GM12892 (cell line): ENCODE results near the gene MPHOSPH9.

ENCODE experiments used
- POLR2A ChIP-seq: IDR thresholded peaks from 2 replicates; pipeline ENCODE4 v1.6.1; 2011; ENCODE audit warnings: low read depth, low read length, control low read depth
- POLR2AphosphoS5 ChIP-seq: IDR thresholded peaks from 2 replicates; pipeline ENCODE4 v1.6.1; 2011; ENCODE audit warnings: low read depth, low read length, control low read depth
- TAF1 ChIP-seq: IDR thresholded peaks from 2 replicates; pipeline ENCODE4 v1.6.1; 2011; ENCODE audit warnings: low read depth, mild to moderate bottlenecking, control low read depth, low read length, borderline replicate concordance

DNA sequence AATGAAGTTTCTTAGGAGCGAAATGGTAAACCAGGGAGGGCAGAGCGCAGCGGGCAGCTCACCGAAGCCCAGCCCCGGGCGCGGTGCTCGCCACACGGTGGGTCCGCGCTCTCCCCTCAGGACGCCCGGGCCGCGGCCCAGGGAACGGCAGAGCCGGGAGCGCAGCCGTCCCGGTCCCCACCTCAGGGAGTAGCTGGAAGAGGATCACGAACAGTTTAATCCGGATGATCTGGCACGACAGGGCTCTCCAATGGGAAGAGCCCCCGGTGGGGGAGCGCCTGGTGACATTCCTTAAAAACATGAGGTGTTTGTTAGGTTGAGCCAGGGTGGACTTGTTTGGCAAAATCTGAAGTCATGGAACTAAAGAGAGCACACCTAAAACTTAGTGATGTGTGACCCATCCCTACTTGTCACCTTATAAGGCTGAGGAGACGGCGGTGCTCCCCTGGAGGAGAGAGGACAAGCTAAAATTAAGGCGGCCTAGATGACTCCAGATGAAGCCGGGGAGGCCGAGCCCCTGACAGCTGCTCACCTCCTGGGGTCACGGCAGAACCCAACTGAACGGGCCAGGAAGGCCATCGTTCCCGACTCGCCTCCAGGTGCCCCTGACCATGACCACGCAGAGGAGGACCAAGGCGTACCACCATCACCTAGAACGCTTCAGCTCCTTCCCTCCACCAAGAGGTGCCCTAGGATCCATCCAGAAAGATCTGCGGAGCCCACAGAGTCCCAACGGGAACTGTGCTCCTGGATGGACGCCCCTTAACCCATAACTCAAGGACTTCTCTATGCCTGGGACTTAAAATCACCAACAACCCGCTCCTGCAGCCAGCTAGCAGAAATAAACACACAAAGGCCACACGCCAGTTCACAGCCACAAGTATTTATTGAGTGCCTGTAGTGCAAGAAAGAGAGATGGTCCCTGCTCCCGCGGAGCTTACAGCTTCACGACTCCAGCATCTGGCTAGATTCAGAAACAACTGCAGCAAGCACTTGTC, 81.2 kb downstream of the MPHOSPH9 start:
- TF ChIP-seq POLR2A (no peak), POLR2AphosphoS5 (no peak), TAF1 (no peak)
